ENCODE results near the gene CACNA1B. TPM values are rescaled to one million over a fixed set of nuclear protein-coding genes. Genes with fewer than 3 reads are reported as not detected.

The CACNA1B gene
- total and polyA plus RNA-seq, 2 donors from 2014 or later: 0.03 TPM; not detected in 1

- FAIRE-seq (no peak), DNase-seq (peak in 1 of 5 donors; percentile 7)
- no peaks in the 10 kb centered on the region for H3K9me3 ChIP-seq (ENCODE audit: control insufficient read depth in 2 of 3, insufficient read depth in 1 of 3, low read length in 3 of 3)
- no peaks in the 10 kb centered on the region for H3K27me3 ChIP-seq (ENCODE audit: control insufficient read depth, insufficient read depth, low read length)
- no peak for TF ChIP-seq CTCF (IDR thresholded peaks at IDR 0.05; ENCODE audit: borderline replicate concordance, extremely low read depth, insufficient read depth)
- H3K27ac ChIP-seq (ENCODE audit: low read depth in 2 of 2, low read length in 2 of 2): no peak overlapping the region
- H3K9ac ChIP-seq (ENCODE audit: low read length in 3 of 3): no peak overlapping the region
- H3K4me1 ChIP-seq (ENCODE audit: control insufficient read depth in 2 of 3, insufficient read depth in 2 of 3, low read depth in 1 of 3, low read length in 3 of 3): no peaks in the 10 kb centered on the region
- no peaks in the 10 kb centered on the region for H3K36me3 ChIP-seq (ENCODE audit: control insufficient read depth in 2 of 3, insufficient read depth in 3 of 3, low read length in 3 of 3)
- H3K4me3 ChIP-seq (ENCODE audit: low read length in 3 of 3): no peak overlapping the region
- intact Hi-C loops (cut with DNase I): no loop called here
Measured at GRCh38 chr9:138011951-138012500, 134.4 kb downstream of the CACNA1B start.

- DNase-seq: no peak
- Histone ChIP-seq H3K4me1 (ENCODE audit: control insufficient read depth in 2 of 3, insufficient read depth in 2 of 3, low read depth in 1 of 3, low read length in 3 of 3) (no peaks in the 10 kb centered on the region), H3K27me3 (ENCODE audit: control insufficient read depth, insufficient read depth, low read length) (no peaks in the 10 kb centered on the region), H3K36me3 (ENCODE audit: control insufficient read depth in 2 of 3, insufficient read depth in 3 of 3, low read length in 3 of 3) (no peaks in the 10 kb centered on the region), H3K27ac (ENCODE audit: low read depth in 2 of 2, low read length in 2 of 2) (no peak overlapping the region), H3K9me3 (ENCODE audit: control insufficient read depth in 2 of 3, insufficient read depth in 1 of 3, low read length in 3 of 3) (no peaks in the 10 kb centered on the region), H3K4me3 (ENCODE audit: low read length in 3 of 3) (no peak overlapping the region), H3K9ac (ENCODE audit: low read length in 3 of 3) (no peak overlapping the region)
- FAIRE-seq: no peak
- intact Hi-C loops (cut with DNase I): no loop called here
- TF ChIP-seq CTCF (IDR thresholded peaks at IDR 0.05; ENCODE audit: borderline replicate concordance, extremely low read depth, insufficient read depth): no peak
Measured at GRCh38 chr9:138013273-138013672, 135.7 kb downstream of the CACNA1B start.

GRCh38 chr9:138013836-138014562 lies 136.4 kb downstream of the CACNA1B start:
- no peak overlapping the region for H3K9ac ChIP-seq (ENCODE audit: low read length in 3 of 3)
- no peaks in the 10 kb centered on the region for H3K4me1 ChIP-seq (ENCODE audit: control insufficient read depth in 2 of 3, insufficient read depth in 2 of 3, low read depth in 1 of 3, low read length in 3 of 3)
- no peaks in the 10 kb centered on the region for H3K27me3 ChIP-seq (ENCODE audit: control insufficient read depth, insufficient read depth, low read length)
- peak in 1 of 5 donors; percentile 7 for DNase-seq
- H3K9me3 ChIP-seq (ENCODE audit: control insufficient read depth in 2 of 3, insufficient read depth in 1 of 3, low read length in 3 of 3): no peaks in the 10 kb centered on the region
- TF ChIP-seq CTCF (IDR thresholded peaks at IDR 0.05; ENCODE audit: borderline replicate concordance, extremely low read depth, insufficient read depth): no peak
- intact Hi-C loops (cut with DNase I): no loop called here
- no peaks in the 10 kb centered on the region for H3K36me3 ChIP-seq (ENCODE audit: control insufficient read depth in 2 of 3, insufficient read depth in 3 of 3, low read length in 3 of 3)
- H3K4me3 ChIP-seq (ENCODE audit: low read length in 3 of 3): no peak overlapping the region
- FAIRE-seq: no peak
- H3K27ac ChIP-seq (ENCODE audit: low read depth in 2 of 2, low read length in 2 of 2): no peak overlapping the region

Measured in kidney (tissue), 14 donors.